GM12801 (cell line): ENCODE data around the gene DAB2IP.

ENCODE experiments used
- CTCF ChIP-seq: IDR thresholded peaks from one replicate; pipeline ENCODE4 v1.5.1; 2011; ENCODE audit warnings: control low read depth; ENCODE audit not compliant: insufficient read length; ENCODE audit errors: extremely low read depth

The DAB2IP gene

GRCh38 chr9:121713400-121714070 lies 62.1 kb downstream of the DAB2IP start:
- TF ChIP-seq CTCF, result no peak

- no peak for TF ChIP-seq CTCF
These were observed 62.8 kb downstream of the DAB2IP start for GRCh38 chr9:121714075-121714705.

GRCh38 chr9:121714873-121715272 lies 63.4 kb downstream of the DAB2IP start:
- no peak for TF ChIP-seq CTCF

GRCh38 chr9:121717141-121717991 lies 65.9 kb downstream of the DAB2IP start:
- no peak for TF ChIP-seq CTCF

- TF ChIP-seq CTCF, result no peak
These were observed 66.7 kb downstream of the DAB2IP start for GRCh38 chr9:121718084-121718483.

- no peak for TF ChIP-seq CTCF
These were observed 67.1 kb downstream of the DAB2IP start for GRCh38 chr9:121718501-121718900.

GRCh38 chr9:121720311-121721057 lies 69.0 kb downstream of the DAB2IP start:
- TF ChIP-seq CTCF, result no peak
